K562 (cell line): ENCODE data around the gene ENOX2. TPM values are rescaled to one million over a fixed set of nuclear protein-coding genes. Genes with fewer than 3 reads are reported as not detected.

Source experiments
- BRD9 ChIP-seq: fragments of 450-650 bp; IDR thresholded peaks from 2 replicates; pipeline ENCODE4 v1.6.1; 2018; ENCODE audit warnings: low read depth; ENCODE audit not compliant: partially characterized antibody
- CCNT2 ChIP-seq: IDR thresholded peaks from 2 replicates; pipeline ENCODE4 v1.6.1; 2011; ENCODE audit warnings: borderline replicate concordance, low read depth, mild to moderate bottlenecking, moderate library complexity, mixed read lengths, low read length; ENCODE audit not compliant: insufficient read length; ENCODE audit errors: extremely low read depth
- ELF4 ChIP-seq: fragments of 450-650 bp; formaldehyde crosslinking; IDR thresholded peaks from 2 replicates; pipeline ENCODE4 v1.4.0; 2022; ENCODE audit warnings: missing genetic modification characterization
- HDAC1 ChIP-seq, 2 experiments: fragments of 450-650 bp; IDR thresholded peaks; 2 replicates each; pipeline ENCODE4 v1.6.1; 2016 to 2017; ENCODE audit warnings: inconsistent platforms in 1 of 2, mild to moderate bottlenecking in 1 of 2, moderate library complexity in 1 of 2
- HNRNPLL ChIP-seq: fragments of 200-400 bp; formaldehyde crosslinking; IDR thresholded peaks from 2 replicates; pipeline ENCODE4 v1.6.1; 2017; ENCODE audit warnings: low read length, low read depth, mild to moderate bottlenecking; ENCODE audit not compliant: poor library complexity, severe bottlenecking
- POLR3G ChIP-seq: IDR thresholded peaks from 2 replicates; pipeline ENCODE4 v1.6.1; 2011; ENCODE audit not compliant: insufficient read length, insufficient replicate concordance; ENCODE audit errors: extremely low read depth
- SMARCC2 ChIP-seq: fragments of 450-650 bp; IDR thresholded peaks from 2 replicates; pipeline ENCODE4 v1.6.1; 2017; ENCODE audit warnings: antibody characterized with exemption, moderate library complexity, mild to moderate bottlenecking, low read depth
- SRSF3 ChIP-seq: fragments of 200-400 bp; formaldehyde crosslinking; IDR thresholded peaks from 2 replicates; pipeline ENCODE4 v1.6.1; 2016; ENCODE audit warnings: mild to moderate bottlenecking, low read length, moderate library complexity; ENCODE audit not compliant: insufficient read depth
- TAF7 ChIP-seq: fragments of 450-650 bp; IDR thresholded peaks from 2 replicates; pipeline ENCODE4 v1.6.1; 2016; ENCODE audit warnings: missing genetic modification characterization, missing compliant biosample characterization
- ZBTB8A ChIP-seq: fragments of 450-650 bp; IDR thresholded peaks from 2 replicates; pipeline ENCODE4 v1.6.1; 2018; ENCODE audit warnings: mild to moderate bottlenecking, moderate library complexity; ENCODE audit not compliant: partially characterized antibody
- ZNF197 ChIP-seq: fragments of 200-800 bp; sonication (Bioruptor generic); IDR thresholded peaks from 2 replicates; pipeline ENCODE4 v1.6.1; 2016; ENCODE audit warnings: low read depth, missing genetic modification characterization, missing compliant biosample characterization
- ZNF644 ChIP-seq: fragments of 200-800 bp; sonication (Bioruptor generic); IDR thresholded peaks from 2 replicates; pipeline ENCODE4 v1.6.1; 2016; ENCODE audit warnings: low read depth, missing genetic modification characterization, missing compliant biosample characterization
- ZNF75A ChIP-seq: fragments of 450-650 bp; formaldehyde crosslinking; IDR thresholded peaks from 2 replicates; pipeline ENCODE4 v1.4.0; 2020; ENCODE audit warnings: mild to moderate bottlenecking
- polyA plus RNA-seq, 8 experiments: library from polyadenylated mRNA; depleted of rRNA in 4 of 8; stranded (reverse) in 5 of 8; unstranded in 3 of 8; fragments of >200 nt; fragmentation: Nextera tagmentation in 2 of 8; fragmentation: Illumina TruSeq in 1 of 8; extraction: Ambion mirVana in 2 of 8; extraction: Trizol in 1 of 8; gene quantifications; 2 replicates each; pipeline versions ENCODE4 v1.2.1 to v1.2.3, GENCODE V29; 2011 to 2014; ENCODE audit warnings: inconsistent platforms in 1 of 8, missing spikeins in 1 of 8
- total RNA-seq, 7 experiments: library from RNA; depleted of rRNA in 6 of 7; stranded (reverse); fragments of >200 nt in 6 of 7; fragmentation: Illumina TruSeq in 2 of 7; extraction: Trizol in 2 of 7; gene quantifications; 2 replicates each; pipeline versions ENCODE4 v1.2.1 to v1.2.3, GENCODE V29; 2011 to 2021; ENCODE audit warnings: low replicate concordance in 1 of 7
- TF ChIP-seq, protein P1 (sequence below): fragments of 450-650 bp; IDR thresholded peaks from 2 replicates; pipeline ENCODE4 v1.6.1; 2016; ENCODE audit warnings: mild to moderate bottlenecking, moderate library complexity
- TF ChIP-seq, protein P2 (sequence below): fragments of 450-650 bp; IDR thresholded peaks from 2 replicates; pipeline ENCODE4 v1.6.1; 2016; ENCODE audit warnings: low read depth, mild to moderate bottlenecking, moderate library complexity

The ENOX2 gene
- total and polyA plus RNA-seq, 9 of the 15 experiments (the other 6 are each of a cell fraction or from before 2014, with no cell fraction given): 6.1 to 24.0 (median 13.8) TPM

DNA sequence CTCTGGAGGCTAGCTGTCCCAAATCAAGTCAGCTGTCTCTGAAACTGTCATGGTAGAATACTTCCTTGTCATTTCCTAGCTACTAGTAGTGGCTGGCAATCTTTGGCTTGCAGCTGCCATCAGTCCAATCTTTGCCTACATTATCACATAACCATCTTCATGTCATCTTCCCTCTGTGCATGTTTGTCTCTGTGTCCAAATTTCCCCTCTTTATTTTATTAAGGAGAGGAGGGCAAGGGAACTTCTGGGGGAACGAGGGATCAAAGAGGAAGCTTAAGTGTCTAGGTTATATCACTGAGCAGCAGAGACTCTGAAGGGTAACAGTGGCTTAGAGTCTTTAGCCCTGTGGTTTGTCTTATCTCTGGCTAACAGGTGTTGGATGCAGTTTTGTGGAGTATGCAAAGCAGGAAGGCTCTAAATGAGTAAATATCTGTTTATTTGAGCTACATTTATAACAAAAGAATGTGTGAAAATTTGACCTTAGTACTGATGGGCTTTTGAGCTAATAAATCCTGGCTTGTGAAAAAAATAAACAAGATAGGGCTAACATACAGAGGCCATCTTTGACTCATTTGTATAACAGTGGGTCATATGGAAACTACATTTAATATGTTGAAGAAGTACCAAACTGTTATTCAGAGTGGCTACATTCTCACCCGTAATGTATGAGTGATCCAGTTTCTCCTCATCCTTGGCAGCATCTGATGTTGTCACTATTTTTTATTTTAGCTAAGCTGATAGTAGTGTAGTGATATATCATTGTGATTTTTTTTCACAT, 49.4 kb upstream of the ENOX2 start (continued):
- no peak for TF ChIP-seq POLR3G
- TF ChIP-seq SMARCC2: peak; percentile 94
- peak; percentile 87 for TF ChIP-seq CCNT2
- no peak for TF ChIP-seq ZNF197 (CRISPR knock-in tag)
- TF ChIP-seq ZBTB8A: no peak
- TF ChIP-seq, protein P1, sequence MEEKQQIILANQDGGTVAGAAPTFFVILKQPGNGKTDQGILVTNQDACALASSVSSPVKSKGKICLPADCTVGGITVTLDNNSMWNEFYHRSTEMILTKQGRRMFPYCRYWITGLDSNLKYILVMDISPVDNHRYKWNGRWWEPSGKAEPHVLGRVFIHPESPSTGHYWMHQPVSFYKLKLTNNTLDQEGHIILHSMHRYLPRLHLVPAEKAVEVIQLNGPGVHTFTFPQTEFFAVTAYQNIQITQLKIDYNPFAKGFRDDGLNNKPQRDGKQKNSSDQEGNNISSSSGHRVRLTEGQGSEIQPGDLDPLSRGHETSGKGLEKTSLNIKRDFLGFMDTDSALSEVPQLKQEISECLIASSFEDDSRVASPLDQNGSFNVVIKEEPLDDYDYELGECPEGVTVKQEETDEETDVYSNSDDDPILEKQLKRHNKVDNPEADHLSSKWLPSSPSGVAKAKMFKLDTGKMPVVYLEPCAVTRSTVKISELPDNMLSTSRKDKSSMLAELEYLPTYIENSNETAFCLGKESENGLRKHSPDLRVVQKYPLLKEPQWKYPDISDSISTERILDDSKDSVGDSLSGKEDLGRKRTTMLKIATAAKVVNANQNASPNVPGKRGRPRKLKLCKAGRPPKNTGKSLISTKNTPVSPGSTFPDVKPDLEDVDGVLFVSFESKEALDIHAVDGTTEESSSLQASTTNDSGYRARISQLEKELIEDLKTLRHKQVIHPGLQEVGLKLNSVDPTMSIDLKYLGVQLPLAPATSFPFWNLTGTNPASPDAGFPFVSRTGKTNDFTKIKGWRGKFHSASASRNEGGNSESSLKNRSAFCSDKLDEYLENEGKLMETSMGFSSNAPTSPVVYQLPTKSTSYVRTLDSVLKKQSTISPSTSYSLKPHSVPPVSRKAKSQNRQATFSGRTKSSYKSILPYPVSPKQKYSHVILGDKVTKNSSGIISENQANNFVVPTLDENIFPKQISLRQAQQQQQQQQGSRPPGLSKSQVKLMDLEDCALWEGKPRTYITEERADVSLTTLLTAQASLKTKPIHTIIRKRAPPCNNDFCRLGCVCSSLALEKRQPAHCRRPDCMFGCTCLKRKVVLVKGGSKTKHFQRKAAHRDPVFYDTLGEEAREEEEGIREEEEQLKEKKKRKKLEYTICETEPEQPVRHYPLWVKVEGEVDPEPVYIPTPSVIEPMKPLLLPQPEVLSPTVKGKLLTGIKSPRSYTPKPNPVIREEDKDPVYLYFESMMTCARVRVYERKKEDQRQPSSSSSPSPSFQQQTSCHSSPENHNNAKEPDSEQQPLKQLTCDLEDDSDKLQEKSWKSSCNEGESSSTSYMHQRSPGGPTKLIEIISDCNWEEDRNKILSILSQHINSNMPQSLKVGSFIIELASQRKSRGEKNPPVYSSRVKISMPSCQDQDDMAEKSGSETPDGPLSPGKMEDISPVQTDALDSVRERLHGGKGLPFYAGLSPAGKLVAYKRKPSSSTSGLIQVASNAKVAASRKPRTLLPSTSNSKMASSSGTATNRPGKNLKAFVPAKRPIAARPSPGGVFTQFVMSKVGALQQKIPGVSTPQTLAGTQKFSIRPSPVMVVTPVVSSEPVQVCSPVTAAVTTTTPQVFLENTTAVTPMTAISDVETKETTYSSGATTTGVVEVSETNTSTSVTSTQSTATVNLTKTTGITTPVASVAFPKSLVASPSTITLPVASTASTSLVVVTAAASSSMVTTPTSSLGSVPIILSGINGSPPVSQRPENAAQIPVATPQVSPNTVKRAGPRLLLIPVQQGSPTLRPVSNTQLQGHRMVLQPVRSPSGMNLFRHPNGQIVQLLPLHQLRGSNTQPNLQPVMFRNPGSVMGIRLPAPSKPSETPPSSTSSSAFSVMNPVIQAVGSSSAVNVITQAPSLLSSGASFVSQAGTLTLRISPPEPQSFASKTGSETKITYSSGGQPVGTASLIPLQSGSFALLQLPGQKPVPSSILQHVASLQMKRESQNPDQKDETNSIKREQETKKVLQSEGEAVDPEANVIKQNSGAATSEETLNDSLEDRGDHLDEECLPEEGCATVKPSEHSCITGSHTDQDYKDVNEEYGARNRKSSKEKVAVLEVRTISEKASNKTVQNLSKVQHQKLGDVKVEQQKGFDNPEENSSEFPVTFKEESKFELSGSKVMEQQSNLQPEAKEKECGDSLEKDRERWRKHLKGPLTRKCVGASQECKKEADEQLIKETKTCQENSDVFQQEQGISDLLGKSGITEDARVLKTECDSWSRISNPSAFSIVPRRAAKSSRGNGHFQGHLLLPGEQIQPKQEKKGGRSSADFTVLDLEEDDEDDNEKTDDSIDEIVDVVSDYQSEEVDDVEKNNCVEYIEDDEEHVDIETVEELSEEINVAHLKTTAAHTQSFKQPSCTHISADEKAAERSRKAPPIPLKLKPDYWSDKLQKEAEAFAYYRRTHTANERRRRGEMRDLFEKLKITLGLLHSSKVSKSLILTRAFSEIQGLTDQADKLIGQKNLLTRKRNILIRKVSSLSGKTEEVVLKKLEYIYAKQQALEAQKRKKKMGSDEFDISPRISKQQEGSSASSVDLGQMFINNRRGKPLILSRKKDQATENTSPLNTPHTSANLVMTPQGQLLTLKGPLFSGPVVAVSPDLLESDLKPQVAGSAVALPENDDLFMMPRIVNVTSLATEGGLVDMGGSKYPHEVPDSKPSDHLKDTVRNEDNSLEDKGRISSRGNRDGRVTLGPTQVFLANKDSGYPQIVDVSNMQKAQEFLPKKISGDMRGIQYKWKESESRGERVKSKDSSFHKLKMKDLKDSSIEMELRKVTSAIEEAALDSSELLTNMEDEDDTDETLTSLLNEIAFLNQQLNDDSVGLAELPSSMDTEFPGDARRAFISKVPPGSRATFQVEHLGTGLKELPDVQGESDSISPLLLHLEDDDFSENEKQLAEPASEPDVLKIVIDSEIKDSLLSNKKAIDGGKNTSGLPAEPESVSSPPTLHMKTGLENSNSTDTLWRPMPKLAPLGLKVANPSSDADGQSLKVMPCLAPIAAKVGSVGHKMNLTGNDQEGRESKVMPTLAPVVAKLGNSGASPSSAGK: no peak
- no peak for TF ChIP-seq ZNF75A
- peak in 1 of 2 experiments; percentile 64; a peak in 2 of 4 replicates for TF ChIP-seq HDAC1 (IDR thresholded peaks at IDR 0.05)
- TF ChIP-seq ELF4 (CRISPR knock-in tag): 0 out of 2 replicates have a peak, but pooled peaks have one; percentile 37
- TF ChIP-seq HNRNPLL: no peak
- no peak for TF ChIP-seq TAF7 (tag)
- no peak for TF ChIP-seq SRSF3
- TF ChIP-seq, protein P2, sequence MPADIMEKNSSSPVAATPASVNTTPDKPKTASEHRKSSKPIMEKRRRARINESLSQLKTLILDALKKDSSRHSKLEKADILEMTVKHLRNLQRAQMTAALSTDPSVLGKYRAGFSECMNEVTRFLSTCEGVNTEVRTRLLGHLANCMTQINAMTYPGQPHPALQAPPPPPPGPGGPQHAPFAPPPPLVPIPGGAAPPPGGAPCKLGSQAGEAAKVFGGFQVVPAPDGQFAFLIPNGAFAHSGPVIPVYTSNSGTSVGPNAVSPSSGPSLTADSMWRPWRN: peak; percentile 62
- TF ChIP-seq BRD9: no peak
- TF ChIP-seq ZNF644: peak; percentile 79; the same call in 1 of the 2 replicates
